ENCODE measurements around the gene RNF180.
"Not testable (repeated sequence)": the region's sequence is repeated elsewhere in the genome, so short reads cannot be mapped to it uniquely, and the experiment has no call there.

RNF180 gene

GRCh38 chr5:64285188-64286130 is 119.8 kb downstream of the RNF180 start:
- DNase-seq (ENCODE audit: low spot score): no peak

- DNase-seq (ENCODE audit: low spot score): no peak
Observed at GRCh38 chr5:64286381-64286780, 120.7 kb downstream of the RNF180 start.

GRCh38 chr5:64288496-64288895 is 122.9 kb downstream of the RNF180 start:
- DNase-seq (ENCODE audit: low spot score): not testable (repeated sequence)

GRCh38 chr5:64292611-64293215 is 127.1 kb downstream of the RNF180 start:
- no peak for DNase-seq (ENCODE audit: low spot score)

GRCh38 chr5:64295101-64295500 is 129.5 kb downstream of the RNF180 start:
- no peak for DNase-seq (ENCODE audit: low spot score)

GRCh38 chr5:64298586-64298985 is 132.9 kb downstream of the RNF180 start:
- no peak for DNase-seq (ENCODE audit: low spot score)

- no peak for DNase-seq (ENCODE audit: low spot score)
Observed at GRCh38 chr5:64299805-64300204, 134.2 kb downstream of the RNF180 start.

- DNase-seq (ENCODE audit: low spot score): no peak
Observed at GRCh38 chr5:64301566-64301965, 135.9 kb downstream of the RNF180 start.

GRCh38 chr5:64308135-64308534 is 142.5 kb downstream of the RNF180 start:
- DNase-seq (ENCODE audit: low spot score): no peak

GRCh38 chr5:64312491-64312890 is 146.8 kb downstream of the RNF180 start:
- DNase-seq (ENCODE audit: low spot score): no peak

- no peak for DNase-seq (ENCODE audit: low spot score)
Observed at GRCh38 chr5:64315778-64316177, 150.1 kb downstream of the RNF180 start.

GRCh38 chr5:64318175-64318574 is 152.5 kb downstream of the RNF180 start:
- DNase-seq (ENCODE audit: low spot score): no peak

GRCh38 chr5:64323591-64323990 is 157.9 kb downstream of the RNF180 start:
- no peak for DNase-seq (ENCODE audit: low spot score)

GRCh38 chr5:64330728-64331231 is 165.1 kb downstream of the RNF180 start:
- DNase-seq (ENCODE audit: low spot score): no peak

GRCh38 chr5:64331597-64332277 is 166.1 kb downstream of the RNF180 start:
- DNase-seq (ENCODE audit: low spot score): no peak

GRCh38 chr5:64333886-64334285 is 168.2 kb downstream of the RNF180 start:
- DNase-seq (ENCODE audit: low spot score): no peak

GRCh38 chr5:64339769-64340168 is 174.1 kb downstream of the RNF180 start:
- no peak for DNase-seq (ENCODE audit: low spot score)

- DNase-seq (ENCODE audit: low spot score): no peak
Observed at GRCh38 chr5:64340293-64340692, 174.7 kb downstream of the RNF180 start.

- no peak for DNase-seq (ENCODE audit: low spot score)
Observed at GRCh38 chr5:64341340-64341739, 175.7 kb downstream of the RNF180 start.

- DNase-seq (ENCODE audit: low spot score): no peak
Observed at GRCh38 chr5:64344501-64344900, 178.9 kb downstream of the RNF180 start.

GRCh38 chr5:64347309-64347708 is 181.7 kb downstream of the RNF180 start:
- no peak for DNase-seq (ENCODE audit: low spot score)

GRCh38 chr5:64364426-64364825 is 198.8 kb downstream of the RNF180 start:
- DNase-seq (ENCODE audit: low spot score): no peak

- DNase-seq (ENCODE audit: low spot score): no peak
Observed at GRCh38 chr5:64384765-64385164, 219.1 kb downstream of the RNF180 start.
